Activated CD8-positive, alpha-beta T cell treated with anti-CD3 and anti-CD28 coated beads for 36 hours (primary cell): ENCODE measurements around the gene AZI2. TPM values are rescaled to one million over a fixed set of nuclear protein-coding genes. Genes with fewer than 3 reads are reported as not detected.

Source experiments
- ATAC-seq: fragments of 200-7000 bp; cut with Tn5 transposase; one replicate; pipeline ENCODE4 v1.10.0; 2021; ENCODE audit warnings: mild to moderate bottlenecking, moderate library complexity
- CTCF ChIA-PET: fragments of 350-600 bp; sonication (Branson Sonifier 250); formaldehyde crosslinking; loops from one replicate; lab custom pipeline; 2021; ENCODE audit warnings: antibody characterized with exemption; lab: Charles Lee
- POLR2A ChIA-PET: fragments of 350-600 bp; sonication (Branson Sonifier 250); formaldehyde crosslinking; loops from one replicate; lab custom pipeline; 2021; ENCODE audit warnings: antibody characterized with exemption; lab: Charles Lee
- DNase-seq: peaks from one replicate; pipeline ENCODE4 v3.0.0-alpha.2; 2020
- H3K27ac Mint-ChIP-seq: one replicate; pipeline ENCODE4 v1.8.0; 2021; ENCODE audit warnings: mild to moderate bottlenecking, mixed read lengths
- H3K27me3 Mint-ChIP-seq: one replicate; pipeline ENCODE4 v1.8.0; 2021; ENCODE audit warnings: mixed read lengths
- H3K36me3 Mint-ChIP-seq: one replicate; pipeline ENCODE4 v1.8.0; 2021; ENCODE audit warnings: low read depth, mixed read lengths
- H3K4me1 Mint-ChIP-seq: one replicate; pipeline ENCODE4 v1.8.0; 2021; ENCODE audit warnings: low read depth, mixed read lengths
- H3K4me3 Mint-ChIP-seq: one replicate; pipeline ENCODE4 v1.8.0; 2021; ENCODE audit warnings: mild to moderate bottlenecking, moderate library complexity, mixed read lengths
- H3K9me3 Mint-ChIP-seq: one replicate; pipeline ENCODE4 v1.8.0; 2021; ENCODE audit warnings: mixed read lengths
- CTCF ChIP-seq: fragments of 200-600 bp; IDR thresholded peaks from one replicate; pipeline ENCODE4 v1.8.0; 2022; ENCODE audit warnings: antibody characterized with exemption, mild to moderate bottlenecking
- intact Hi-C: fragments of 100-400 bp; cut with micrococcal nuclease; formaldehyde crosslinking; loops from one replicate; pipeline ENCODE4 v1.10.0; 2022
- total RNA-seq, 2 experiments: library from RNA; stranded (reverse); gene quantifications; one replicate each; pipeline ENCODE4 v1.2.3, GENCODE V29; 2021

AZI2 gene
- total RNA-seq, 2 experiments from 2014 or later: 35.1 to 39.1 TPM

DNA sequence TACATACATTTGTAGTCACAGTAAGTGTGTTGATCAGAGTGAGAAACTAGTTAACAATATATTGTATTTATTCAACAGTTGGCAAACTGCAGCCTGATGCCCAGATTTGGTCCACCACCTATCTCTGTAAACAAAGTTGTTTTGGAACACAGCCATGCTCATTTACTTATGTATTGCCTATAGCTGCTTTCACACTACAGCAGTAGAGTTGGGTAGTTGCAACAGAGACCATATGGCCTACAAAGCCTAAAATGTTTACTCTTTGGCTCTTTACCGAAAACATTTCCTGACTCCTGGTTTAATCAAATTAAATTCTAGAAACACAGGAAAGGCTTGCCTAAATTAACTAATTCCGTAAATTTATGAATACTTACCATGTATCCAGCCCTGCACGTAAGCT, 67.8 kb downstream of the AZI2 start:
- POLR2A ChIA-PET: no interaction called here
- Mint-ChIP-seq H3K27me3 (no peaks in the 10 kb centered on the region), H3K9me3 (no peaks in the 10 kb centered on the region), H3K27ac (no peak overlapping the region), H3K4me1 (peaks cover 15% of the 10 kb centered on the region), H3K36me3 (peaks cover 11% of the 10 kb centered on the region), H3K4me3 (no peak overlapping the region)
- intact Hi-C loops: no loop called here
- no peak for TF ChIP-seq CTCF
- CTCF ChIA-PET: no interaction called here
- DNase-seq (no peak), ATAC-seq (no peak)

DNA sequence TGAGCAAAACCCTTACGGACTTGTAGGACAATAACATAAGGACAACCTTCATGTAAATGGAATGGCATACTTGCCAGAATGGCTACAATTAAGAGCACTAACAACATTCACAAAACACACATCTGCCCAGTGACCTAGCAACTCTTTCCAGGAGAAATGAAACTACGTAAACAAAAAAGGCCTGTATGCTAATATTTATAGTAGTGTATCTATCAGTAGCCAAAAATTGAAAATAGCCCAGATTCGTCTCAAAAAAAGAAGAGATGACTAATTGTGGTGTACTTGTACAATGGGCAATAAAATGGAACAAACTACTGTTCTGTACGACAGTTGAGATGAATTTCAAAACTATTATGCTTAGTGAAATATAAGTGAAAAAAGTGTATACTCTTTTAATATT, 68.9 kb downstream of the AZI2 start:
- no peak for TF ChIP-seq CTCF
- Mint-ChIP-seq H3K4me1 (peaks cover 11% of the 10 kb centered on the region), H3K27me3 (no peaks in the 10 kb centered on the region), H3K36me3 (peaks cover 18% of the 10 kb centered on the region), H3K9me3 (peaks cover under 1% of the 10 kb centered on the region), H3K4me3 (no peak overlapping the region), H3K27ac (no peak overlapping the region)
- ATAC-seq: no peak
- CTCF ChIA-PET: interaction anchor here (1.5 kb wide), 1 partner anchor 24 kb away, joined by 4 read pairs; no protein-coding TSS in a partner anchor
- POLR2A ChIA-PET: no interaction called here
- DNase-seq: no peak
- intact Hi-C loops: no loop called here

DNA sequence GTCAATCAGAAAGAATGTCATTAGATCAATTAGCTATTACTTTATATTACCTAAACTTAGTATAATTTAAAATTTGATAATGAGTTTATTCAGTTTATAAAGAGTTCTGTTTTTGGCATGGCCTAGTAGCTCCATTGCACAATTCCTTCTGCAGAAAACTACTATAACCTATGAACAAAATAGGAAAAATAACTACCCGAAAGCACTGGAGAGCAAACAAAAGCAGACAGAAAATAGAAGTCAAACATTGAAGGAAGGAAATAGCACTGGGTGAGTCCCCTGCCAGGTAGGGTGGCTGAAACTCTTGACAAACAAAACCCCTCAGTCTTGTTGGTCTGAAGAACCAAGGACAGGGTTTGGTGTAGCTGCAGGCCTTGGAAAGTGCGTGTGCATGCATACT, 69.7 kb downstream of the AZI2 start:
- POLR2A ChIA-PET: no interaction called here
- CTCF ChIA-PET: interaction anchor here (1.5 kb wide), 1 partner anchor 25 kb away, joined by 4 read pairs; no protein-coding TSS in a partner anchor
- TF ChIP-seq CTCF: no peak
- ATAC-seq: no peak
- DNase-seq: no peak
- Mint-ChIP-seq H3K27me3 (no peaks in the 10 kb centered on the region), H3K9me3 (peaks cover 5% of the 10 kb centered on the region), H3K4me1 (peaks cover 14% of the 10 kb centered on the region), H3K4me3 (no peak overlapping the region), H3K27ac (no peak overlapping the region), H3K36me3 (peaks cover 25% of the 10 kb centered on the region)
- intact Hi-C loops: no loop called here

- TF ChIP-seq CTCF: no peak
- intact Hi-C loops: no loop called here
- Mint-ChIP-seq H3K4me3 (no peak overlapping the region), H3K4me1 (peaks cover 20% of the 10 kb centered on the region), H3K27me3 (no peaks in the 10 kb centered on the region), H3K9me3 (peaks cover 26% of the 10 kb centered on the region), H3K36me3 (peaks cover 68% of the 10 kb centered on the region), H3K27ac (no peak overlapping the region)
- CTCF ChIA-PET: interaction anchor here (1.5 kb wide), 1 partner anchor 8 kb away, joined by 3 read pairs; no protein-coding TSS in a partner anchor
- ATAC-seq (no peak), DNase-seq (no peak)
- POLR2A ChIA-PET: interaction anchor here (1.1 kb wide), 1 partner anchor 341 kb away, joined by 3 read pairs; no protein-coding TSS in a partner anchor
These were observed 74.8 kb downstream of the AZI2 start for GRCh38 chr3:28273837-28274236.

Other genes with a start within 250 kb of the AZI2 start
- gene CMC1, start 107.2 kb downstream of the AZI2 start, total RNA-seq: 10 to 100 TPM; 22.4 to 29.0 TPM
- gene ZCWPW2, start 103 bp downstream of the AZI2 start, total RNA-seq: under 1 TPM in 1 of 2 experiments, not detected in 1; 0.68 TPM